ENCODE data around the gene OR10K2. TPM values are rescaled to one million over a fixed set of nuclear protein-coding genes. Genes with fewer than 3 reads are reported as not detected.

OR10K2 gene
- total RNA-seq, 1 experiment from 2014 or later: not detected

- Histone ChIP-seq H4K20me1 (ENCODE audit: control insufficient read depth, insufficient read depth, insufficient read length) (no peaks in the 10 kb centered on the region), H3K27me3 (ENCODE audit: insufficient read depth, low read length) (no peaks in the 10 kb centered on the region), H2BK12ac (ENCODE audit: insufficient read length, low read depth, low read length) (no peak overlapping the region), H2BK120ac (ENCODE audit: low read depth, low read length, poor library complexity, severe bottlenecking) (no peak overlapping the region), H3K4me2 (ENCODE audit: insufficient read depth, insufficient read length, low read length) (no peak overlapping the region), H3K27ac (ENCODE audit: insufficient read length, low read depth, low read length) (no peak overlapping the region), H3K4ac (ENCODE audit: low read depth, low read length) (no peak overlapping the region), H3K79me1 (ENCODE audit: insufficient read depth, low read depth, low read length, poor library complexity, severe bottlenecking) (no peaks in the 10 kb centered on the region), H4K8ac (replicated peaks; ENCODE audit: insufficient read length, low read depth, low read length) (no peak overlapping the region), H3K23me2 (ENCODE audit: insufficient read length, low read depth, low read length, poor library complexity, severe bottlenecking) (no peaks in the 10 kb centered on the region), H2AK5ac (ENCODE audit: insufficient read length, low read length) (no peak overlapping the region), H2BK20ac (ENCODE audit: low read depth, low read length, poor library complexity, severe bottlenecking) (no peak overlapping the region), H2BK5ac (ENCODE audit: insufficient read length, low read length) (no peak overlapping the region), H4K5ac (ENCODE audit: insufficient read length, low read depth, low read length) (no peak overlapping the region), H4K91ac (ENCODE audit: insufficient read length, low read depth, low read length) (no peak overlapping the region), H3K56ac (ENCODE audit: insufficient read length, low read depth, low read length) (no peak overlapping the region), H3K23ac (ENCODE audit: insufficient read length, low read depth, low read length) (no peak overlapping the region), H3K9me3 (ENCODE audit: control insufficient read depth, low read depth, low read length) (no peaks in the 10 kb centered on the region), H3K9ac (ENCODE audit: extremely low read depth, insufficient read length, low read length) (no peak overlapping the region), H3K14ac (ENCODE audit: insufficient read depth, low read length) (no peak overlapping the region), H3T11ph (ENCODE audit: low read length) (no peak overlapping the region), H3K18ac (ENCODE audit: insufficient read length, low read depth, low read length) (no peak overlapping the region), H2AFZ (ENCODE audit: low read length) (no peak overlapping the region), H2BK15ac (ENCODE audit: low read depth, low read length) (no peak overlapping the region), H3K4me1 (ENCODE audit: insufficient read depth, low read length) (no peaks in the 10 kb centered on the region), H3K79me2 (ENCODE audit: insufficient read depth, low read length) (no peaks in the 10 kb centered on the region)
- Mint-ChIP-seq H3K27me3 (ENCODE audit: low read depth) (no peaks in the 10 kb centered on the region), H3K27ac (no peak overlapping the region), H3K4me1 (peaks cover 0 to 8% of the 10 kb centered on the region in 2 experiments; a peak in 2 of 4 replicates), H3K4me3 (no peak overlapping the region), H3K9me3 (peaks cover 0 to 3% of the 10 kb centered on the region in 2 experiments; a peak in 3 of 5 replicates), H3K36me3 (ENCODE audit: insufficient read depth in 1 of 3, low read depth in 3 of 3) (peaks cover 0 to 6% (median 4%) of the 10 kb centered on the region in 3 experiments; a peak in 3 of 7 replicates)
- TF ChIP-seq CTCF (conservative IDR thresholded peaks at IDR 0.05): no peak
- DNase-seq: no peak
Measured at GRCh38 chr1:158458263-158458662, 32.2 kb upstream of the OR10K2 start.
